OCI-LY3 (cell line): Measurements from ENCODE around the gene LRRC75B.
"Not testable (repeated sequence)": the region's sequence is repeated elsewhere in the genome, so short reads cannot be mapped to it uniquely, and the experiment has no call there.

ENCODE experiments used
- H2AFZ ChIP-seq: fragments of 200-600, 300-600 bp; shearing (Covaris generic); 2 replicates; pipeline ENCODE4 v1.6.0; 2014; ENCODE audit warnings: antibody characterized with exemption, low read depth, low read length
- H3K27ac ChIP-seq: fragments of 200-600, 300-600 bp; sonication (generic); 2 replicates; pipeline ENCODE4 v1.5.1; 2014; ENCODE audit warnings: mild to moderate bottlenecking, low read length, moderate library complexity, mixed read lengths
- H3K27me3 ChIP-seq: fragments of 200-600, 300-600 bp; sonication (generic); 2 replicates; pipeline ENCODE4 v1.6.1; 2014; ENCODE audit warnings: low read depth, low read length, mixed read lengths
- H3K36me3 ChIP-seq: fragments of 200-600, 300-600 bp; sonication (generic); replicated peaks from 2 replicates; pipeline ENCODE3; 2014; ENCODE audit warnings: low read depth, low read length, mixed read lengths
- H3K4me1 ChIP-seq: fragments of 300-600, 200-600 bp; sonication (generic); 2 replicates; pipeline ENCODE4 v1.6.1; 2014; ENCODE audit warnings: low read length, mixed read lengths
- H3K4me2 ChIP-seq: fragments of 200-600, 300-600 bp; sonication (generic); 2 replicates; pipeline ENCODE4 v1.6.1; 2014; ENCODE audit warnings: low read length, mixed read lengths
- H3K4me3 ChIP-seq: fragments of 300-600, 200-600 bp; sonication (generic); 2 replicates; pipeline ENCODE4 v1.5.1; 2014; ENCODE audit warnings: antibody characterized with exemption, mild to moderate bottlenecking, low read length, moderate library complexity
- H3K79me2 ChIP-seq: fragments of 300-600, 200-600 bp; shearing (Covaris generic); 2 replicates; pipeline ENCODE4 v1.6.1; 2014; ENCODE audit warnings: mild to moderate bottlenecking, low read length, mixed read lengths
- H3K9ac ChIP-seq: fragments of 300-600, 200-600 bp; shearing (Covaris generic); 2 replicates; pipeline ENCODE4 v1.6.0; 2014; ENCODE audit warnings: mild to moderate bottlenecking, low read length, moderate library complexity
- H3K9me3 ChIP-seq: fragments of 200-600, 300-600 bp; shearing (Covaris generic); 2 replicates; pipeline ENCODE4 v1.6.1; 2014; ENCODE audit warnings: low read length, mixed read lengths; ENCODE audit not compliant: insufficient read depth
- H4K20me1 ChIP-seq: fragments of 200-600, 300-600 bp; sonication (generic); 2 replicates; pipeline ENCODE4 v1.6.1; 2016; ENCODE audit warnings: low read length, mixed read lengths; ENCODE audit not compliant: insufficient read depth
- CTCF ChIP-seq: fragments of 200-600, 300-600 bp; sonication (generic); IDR thresholded peaks from 2 replicates; pipeline ENCODE4 v1.5.1; 2014; ENCODE audit warnings: antibody characterized with exemption, low read length, low read depth
- EZH2phosphoT487 ChIP-seq: fragments of 200-600 bp; shearing (Covaris generic); IDR thresholded peaks from 2 replicates; pipeline ENCODE4 v1.6.1; 2018; ENCODE audit warnings: antibody characterized with exemption, mixed run types, low read depth

Gene LRRC75B

GRCh38 chr22:24593836-24594568, 1.1 kb upstream of the LRRC75B start:
- Histone ChIP-seq H4K20me1 (no peaks in the 10 kb centered on the region), H3K4me3 (no peak overlapping the region), H3K4me1 (0 out of 2 replicates have a peak, but pooled peaks cover 3% of the 10 kb centered on the region), H3K9me3 (no peaks in the 10 kb centered on the region), H3K9ac (no peak overlapping the region), H3K27ac (no peak overlapping the region), H2AFZ (no peak overlapping the region), H3K27me3 (no peaks in the 10 kb centered on the region), H3K36me3 (no peaks in the 10 kb centered on the region), H3K79me2 (no peaks in the 10 kb centered on the region), H3K4me2 (no peak overlapping the region)
- TF ChIP-seq CTCF (no peak), EZH2phosphoT487 (no peak)

DNA sequence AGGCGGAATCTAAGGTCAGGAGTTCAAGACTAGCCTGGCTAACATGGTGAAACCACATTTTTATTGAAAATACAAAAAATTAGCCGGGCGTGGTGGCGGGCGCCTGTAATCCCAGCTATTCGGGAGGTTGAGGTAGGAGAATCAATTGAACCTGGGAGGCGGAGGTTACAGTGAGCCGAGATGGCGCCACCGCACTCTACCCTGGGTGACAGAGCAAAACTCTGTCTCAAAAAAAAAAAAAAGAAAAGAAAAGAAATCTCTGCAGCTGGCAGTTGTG, 624 bp upstream of the LRRC75B start:
- not testable (repeated sequence) for H3K9me3 ChIP-seq, H4K20me1 ChIP-seq, H3K36me3 ChIP-seq, H3K79me2 ChIP-seq, H3K27me3 ChIP-seq, H3K27ac ChIP-seq, H3K4me1 ChIP-seq
- Histone ChIP-seq H3K9ac (peak overlapping the region; percentile 73), H2AFZ (0 out of 2 replicates have a peak overlapping the region, but pooled peaks have one; percentile 87), H3K4me3 (peak overlapping the region; percentile 80), H3K4me2 (peak overlapping the region; percentile 90)

DNA sequence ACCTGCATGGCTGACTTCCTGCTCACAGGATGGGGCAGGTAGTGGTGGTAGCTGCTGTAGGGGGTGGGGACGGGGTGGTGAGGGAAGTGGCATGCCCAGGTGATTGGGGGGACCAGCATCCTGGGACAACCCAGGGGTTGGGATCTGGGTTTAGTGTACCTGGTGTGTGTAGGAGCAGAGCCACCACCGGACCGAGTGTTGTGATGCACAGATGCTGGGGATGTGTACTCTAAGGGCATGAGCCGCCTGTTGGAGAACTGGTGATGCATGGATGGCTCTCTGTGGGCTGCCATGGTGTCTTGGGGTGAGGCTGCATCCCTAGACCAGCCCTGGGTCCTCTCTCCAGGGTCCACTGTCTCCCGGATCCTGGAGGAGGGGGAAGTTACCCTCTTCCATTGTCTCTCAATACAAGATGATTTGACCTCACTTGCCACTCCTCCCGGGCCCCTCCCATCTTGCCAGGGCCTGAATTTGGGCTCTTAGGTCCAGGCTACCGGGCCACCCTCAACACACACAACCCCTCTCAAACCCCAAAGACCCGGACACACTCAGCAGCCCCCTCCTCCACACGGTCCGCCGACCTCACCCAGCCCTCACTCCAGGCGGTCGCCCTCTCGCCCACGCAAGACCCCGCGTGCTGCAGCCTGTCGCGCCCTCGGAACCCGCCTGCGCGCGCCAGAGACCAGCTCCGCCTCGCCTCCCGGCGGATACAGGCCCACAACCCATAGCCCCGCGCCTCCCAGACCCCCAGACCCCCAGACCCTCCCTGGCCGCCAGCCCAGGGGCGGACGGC, 619 bp downstream of the LRRC75B start:
- Histone ChIP-seq H3K79me2 (no peaks in the 10 kb centered on the region), H3K27ac (no peak overlapping the region), H3K9me3 (no peaks in the 10 kb centered on the region), H3K27me3 (no peaks in the 10 kb centered on the region), H3K36me3 (no peaks in the 10 kb centered on the region), H3K9ac (peak overlapping the region; percentile 67), H3K4me1 (0 out of 2 replicates have a peak, but pooled peaks cover 3% of the 10 kb centered on the region), H3K4me3 (peak overlapping the region; percentile 80), H2AFZ (peak overlapping the region; percentile 45; the same call in 1 of the 2 replicates), H4K20me1 (no peaks in the 10 kb centered on the region), H3K4me2 (peak overlapping the region; percentile 98)
- no peak for TF ChIP-seq EZH2phosphoT487
- no peak for TF ChIP-seq CTCF

GRCh38 chr22:24591286-24591830, 1.5 kb downstream of the LRRC75B start:
- Histone ChIP-seq H3K27ac (no peak overlapping the region), H3K9ac (no peak overlapping the region), H3K36me3 (no peaks in the 10 kb centered on the region), H4K20me1 (no peaks in the 10 kb centered on the region), H3K9me3 (no peaks in the 10 kb centered on the region), H3K4me1 (0 out of 2 replicates have a peak, but pooled peaks cover 3% of the 10 kb centered on the region), H3K27me3 (no peaks in the 10 kb centered on the region), H2AFZ (no peak overlapping the region), H3K4me2 (no peak overlapping the region), H3K4me3 (no peak overlapping the region), H3K79me2 (no peaks in the 10 kb centered on the region)
- TF ChIP-seq CTCF: no peak
- no peak for TF ChIP-seq EZH2phosphoT487
